ENCODE measurements around the gene PON2.
"Not testable (repeated sequence)": the region's sequence is repeated elsewhere in the genome, so short reads cannot be mapped to it uniquely, and the experiment has no call there.

PON2 gene

GRCh38 chr7:95470452-95470851 is 35.6 kb upstream of the PON2 start:
- H3K27ac ChIP-seq = no peak overlapping the region
- POLR2A ChIA-PET (ENCODE audit: low non-redundant PET) = no interaction called here
- peak; percentile 29 for DNase-seq (ENCODE audit: low spot score)
- TF ChIP-seq, protein P1, sequence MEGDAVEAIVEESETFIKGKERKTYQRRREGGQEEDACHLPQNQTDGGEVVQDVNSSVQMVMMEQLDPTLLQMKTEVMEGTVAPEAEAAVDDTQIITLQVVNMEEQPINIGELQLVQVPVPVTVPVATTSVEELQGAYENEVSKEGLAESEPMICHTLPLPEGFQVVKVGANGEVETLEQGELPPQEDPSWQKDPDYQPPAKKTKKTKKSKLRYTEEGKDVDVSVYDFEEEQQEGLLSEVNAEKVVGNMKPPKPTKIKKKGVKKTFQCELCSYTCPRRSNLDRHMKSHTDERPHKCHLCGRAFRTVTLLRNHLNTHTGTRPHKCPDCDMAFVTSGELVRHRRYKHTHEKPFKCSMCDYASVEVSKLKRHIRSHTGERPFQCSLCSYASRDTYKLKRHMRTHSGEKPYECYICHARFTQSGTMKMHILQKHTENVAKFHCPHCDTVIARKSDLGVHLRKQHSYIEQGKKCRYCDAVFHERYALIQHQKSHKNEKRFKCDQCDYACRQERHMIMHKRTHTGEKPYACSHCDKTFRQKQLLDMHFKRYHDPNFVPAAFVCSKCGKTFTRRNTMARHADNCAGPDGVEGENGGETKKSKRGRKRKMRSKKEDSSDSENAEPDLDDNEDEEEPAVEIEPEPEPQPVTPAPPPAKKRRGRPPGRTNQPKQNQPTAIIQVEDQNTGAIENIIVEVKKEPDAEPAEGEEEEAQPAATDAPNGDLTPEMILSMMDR (conservative IDR thresholded peaks at IDR 0.05; ENCODE audit: low read depth) = no peak
- CTCF ChIA-PET = interaction anchor here (0.6 kb wide), 1 partner anchor 35 kb away, joined by 6 read pairs; no protein-coding TSS in a partner anchor

DNA sequence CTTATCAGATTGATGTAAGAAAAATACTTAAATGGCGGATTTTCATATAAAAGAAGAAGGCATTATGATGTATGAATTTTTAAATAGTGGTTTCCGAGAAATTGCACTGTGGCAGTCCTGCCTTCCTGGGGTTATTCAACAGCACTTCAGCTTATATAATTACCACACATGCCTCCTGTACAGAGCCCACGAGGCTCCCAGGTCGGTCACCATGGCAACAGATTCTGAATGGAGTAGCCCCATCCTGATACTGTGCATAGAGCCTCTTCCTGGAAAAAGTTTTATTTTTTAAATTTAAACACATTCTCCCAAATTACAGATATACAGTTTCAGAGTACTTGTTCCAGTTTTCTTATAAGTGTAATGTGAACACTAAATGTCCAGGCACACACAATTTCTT is 35.0 kb upstream of the PON2 start:
- POLR2A ChIA-PET (ENCODE audit: low non-redundant PET) = no interaction called here
- no peak for DNase-seq (ENCODE audit: low spot score)
- TF ChIP-seq, protein P1 (conservative IDR thresholded peaks at IDR 0.05; ENCODE audit: low read depth) = no peak
- no peak overlapping the region for H3K27ac ChIP-seq
- CTCF ChIA-PET = no interaction called here

DNA sequence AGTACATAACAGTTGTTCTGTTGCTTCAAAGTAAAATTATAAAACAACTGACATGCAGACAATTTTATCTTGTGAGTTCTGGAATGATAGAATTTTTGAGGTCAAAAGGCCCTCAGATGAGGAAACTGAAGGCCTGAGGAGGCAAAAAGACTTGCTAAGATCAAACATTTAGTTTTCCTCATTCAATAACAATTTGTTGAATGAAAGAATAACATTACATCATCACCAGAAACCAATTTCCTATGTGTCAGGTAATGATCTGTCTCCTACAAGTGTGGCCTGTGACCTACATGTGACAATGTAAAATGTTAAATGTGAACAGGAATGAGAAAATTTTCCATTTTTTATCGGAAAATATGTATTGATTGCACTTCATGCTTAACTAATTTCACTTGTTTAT is 34.4 kb upstream of the PON2 start:
- DNase-seq (ENCODE audit: low spot score) = no peak
- ChIA-PET CTCF (no interaction called here), POLR2A (ENCODE audit: low non-redundant PET) (no interaction called here)
- TF ChIP-seq, protein P1 (conservative IDR thresholded peaks at IDR 0.05; ENCODE audit: low read depth) = no peak
- no peak overlapping the region for H3K27ac ChIP-seq

- ChIA-PET CTCF (interaction anchor here (0.5 kb wide), 1 partner anchor 1082 kb away, joined by 5 read pairs; no protein-coding TSS in a partner anchor), POLR2A (ENCODE audit: low non-redundant PET) (no interaction called here)
- TF ChIP-seq, protein P1 (conservative IDR thresholded peaks at IDR 0.05; ENCODE audit: low read depth) = no peak
- no peak for DNase-seq (ENCODE audit: low spot score)
- no peak overlapping the region for H3K27ac ChIP-seq
These were observed 33.2 kb upstream of the PON2 start for GRCh38 chr7:95467912-95468607.

GRCh38 chr7:95460653-95461052 is 25.8 kb upstream of the PON2 start:
- H3K27ac ChIP-seq; POLR2A ChIA-PET (ENCODE audit: low non-redundant PET); DNase-seq (ENCODE audit: low spot score): not testable (repeated sequence)
- CTCF ChIA-PET = interaction anchor here (0.6 kb wide), 1 partner anchor 514 kb away, joined by 5 read pairs; no protein-coding TSS in a partner anchor

- ChIA-PET CTCF (no interaction called here), POLR2A (ENCODE audit: low non-redundant PET) (no interaction called here)
- DNase-seq (ENCODE audit: low spot score) = no peak
- TF ChIP-seq, protein P1 (conservative IDR thresholded peaks at IDR 0.05; ENCODE audit: low read depth) = no peak
- no peak overlapping the region for H3K27ac ChIP-seq
These were observed 23.1 kb upstream of the PON2 start for GRCh38 chr7:95457947-95458346.

DNA sequence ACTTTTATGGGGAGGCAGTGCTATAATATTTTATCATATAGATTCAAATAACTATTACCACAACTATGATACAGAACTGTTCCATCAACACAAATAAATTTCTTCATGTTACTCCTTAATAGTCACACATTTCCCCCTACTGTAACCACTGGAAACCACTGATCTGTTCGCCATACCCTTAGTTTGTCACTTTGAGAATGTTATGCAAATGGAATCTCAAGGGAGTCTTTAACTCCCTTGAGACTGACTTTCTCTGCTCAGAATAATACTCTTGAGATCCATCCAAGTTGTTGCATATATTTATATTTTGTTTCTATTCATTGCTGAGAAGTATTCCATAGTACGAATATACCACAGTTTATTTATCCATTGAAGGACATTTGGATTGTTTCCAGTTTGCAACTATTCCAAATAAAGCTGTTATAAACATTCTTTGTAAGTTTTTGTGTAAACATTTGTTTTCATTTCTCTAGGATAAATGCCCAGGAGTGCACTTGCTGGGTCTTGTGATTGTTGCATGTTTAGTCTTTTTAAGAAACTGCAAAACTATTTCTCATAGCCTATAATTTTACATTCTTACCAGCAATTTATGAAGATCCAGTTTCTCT is 19.7 kb upstream of the PON2 start:
- TF ChIP-seq, protein P1 (conservative IDR thresholded peaks at IDR 0.05; ENCODE audit: low read depth) = no peak
- ChIA-PET CTCF (no interaction called here), POLR2A (ENCODE audit: low non-redundant PET) (no interaction called here)
- no peak overlapping the region for H3K27ac ChIP-seq
- no peak for DNase-seq (ENCODE audit: low spot score)

Data from RWPE1 (cell line).